NOMO-1 treated with dmso at 0.1 percent for 144 hours (cell line): ENCODE results near the gene RHBDF1.
A peak's percentile ranks its signal among the peaks of the same experiment; 100 is the strongest.

ENCODE experiments used
- DNase-seq: peaks from one replicate; lab custom pipeline; 2025; ENCODE audit not compliant: unreplicated experiment; lab: John Stamatoyannopoulos, UW

Gene RHBDF1

DNA sequence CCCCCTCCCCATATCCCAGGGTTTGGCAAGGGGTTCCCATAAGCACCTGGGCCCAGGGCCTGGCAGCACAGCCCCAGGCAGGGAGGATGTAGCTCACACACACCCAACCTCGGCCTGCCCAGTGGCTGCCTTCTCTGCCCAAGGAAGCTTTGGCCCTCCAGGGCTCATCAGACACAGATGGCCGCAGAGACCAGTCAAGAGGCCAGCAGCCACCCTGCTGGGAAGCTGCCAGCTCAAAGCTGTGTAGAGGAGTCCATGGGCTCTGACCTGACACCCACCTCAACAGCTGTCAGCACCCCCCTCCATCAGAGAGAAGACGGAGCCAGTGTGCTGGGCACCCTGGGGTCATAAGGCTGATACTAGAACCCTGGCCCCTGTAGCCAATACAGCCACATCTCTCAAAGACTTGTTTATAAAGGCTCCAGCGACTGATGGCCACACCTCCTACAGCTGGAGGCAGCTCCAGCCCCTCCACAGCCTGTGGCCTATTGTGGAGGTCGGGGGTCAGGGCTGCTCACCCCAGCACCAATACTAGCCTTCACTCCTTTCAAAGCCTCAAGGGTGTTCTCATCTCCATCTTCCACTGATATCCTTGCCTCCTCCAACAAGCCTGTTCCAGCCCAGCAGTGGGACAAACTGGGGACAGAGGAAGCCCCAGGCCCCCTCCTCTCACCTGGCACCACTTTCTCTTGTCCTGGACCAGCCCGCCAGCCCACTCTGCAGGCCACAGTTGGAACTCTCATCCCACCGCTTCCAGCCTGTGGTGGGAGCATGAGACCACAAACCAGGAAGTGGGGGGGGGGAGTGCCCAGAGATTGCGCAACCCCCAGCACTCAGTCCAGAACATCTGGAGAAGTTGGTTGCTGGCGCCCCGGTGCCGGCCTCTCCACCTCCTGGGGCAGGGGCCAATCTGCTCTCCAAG is 3.4 kb upstream of the RHBDF1 start:
- DNase-seq: peak; percentile 67

DNA sequence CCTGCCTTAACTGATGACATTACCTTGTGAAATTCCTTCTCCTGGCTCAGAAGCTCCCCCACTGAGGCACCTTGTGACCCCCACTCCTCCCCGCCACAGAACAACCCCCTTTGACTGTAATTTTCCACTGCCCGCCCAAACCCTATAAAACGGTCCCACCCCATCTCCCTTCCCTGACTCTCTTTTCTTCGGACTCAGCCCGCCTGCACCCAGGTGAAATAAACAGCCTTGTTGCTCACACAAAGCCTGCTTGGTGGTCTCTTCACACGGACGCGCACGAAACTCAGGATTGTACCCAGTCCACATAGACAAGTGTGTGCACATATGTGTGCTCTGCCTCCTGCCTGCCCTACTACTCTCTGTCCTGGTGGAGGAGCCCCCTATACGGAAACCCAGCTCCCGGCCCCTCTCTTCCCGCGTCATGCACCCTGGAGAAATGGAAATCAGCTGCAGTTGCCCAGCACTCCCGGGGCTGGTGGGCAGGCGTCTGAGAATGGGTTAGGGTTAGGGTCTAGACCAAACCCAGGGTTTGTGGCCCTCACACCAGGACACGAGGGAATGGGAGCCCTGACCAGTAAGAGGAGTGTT is 2.4 kb upstream of the RHBDF1 start:
- DNase-seq: no peak

DNA sequence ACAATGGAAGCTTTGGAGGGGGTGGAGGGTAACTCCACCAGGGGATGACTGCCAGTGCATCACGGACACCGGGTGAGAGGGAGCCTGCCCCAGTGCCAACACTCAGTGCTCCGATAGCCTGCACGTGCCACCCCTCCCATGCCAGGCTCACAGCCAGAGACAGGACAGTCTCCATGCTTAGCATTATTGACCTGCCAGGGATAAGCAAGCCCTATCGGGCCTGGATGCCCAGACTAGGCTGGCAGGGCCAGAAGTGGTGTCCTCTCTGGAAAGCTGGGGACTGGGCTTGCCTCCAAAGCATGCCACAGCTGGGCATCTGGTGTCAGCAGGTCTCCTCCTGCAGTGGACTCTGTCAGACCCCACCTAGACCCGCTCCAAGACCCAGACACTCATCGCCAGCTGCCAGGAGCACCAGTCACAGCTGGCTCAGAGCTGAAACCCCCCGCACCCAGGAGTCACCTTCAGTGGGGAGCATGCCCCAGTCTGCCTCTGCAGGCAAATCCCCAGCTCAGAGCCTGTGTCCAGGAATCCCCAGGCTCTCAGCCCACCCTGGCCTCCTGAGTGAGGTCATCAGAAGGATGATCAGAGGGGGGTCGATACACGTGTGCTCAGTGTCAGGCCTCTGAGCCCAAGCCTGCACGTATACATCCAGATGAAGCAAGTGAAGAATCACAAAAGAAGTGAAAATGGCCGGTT is 1.8 kb upstream of the RHBDF1 start:
- no peak for DNase-seq

DNA sequence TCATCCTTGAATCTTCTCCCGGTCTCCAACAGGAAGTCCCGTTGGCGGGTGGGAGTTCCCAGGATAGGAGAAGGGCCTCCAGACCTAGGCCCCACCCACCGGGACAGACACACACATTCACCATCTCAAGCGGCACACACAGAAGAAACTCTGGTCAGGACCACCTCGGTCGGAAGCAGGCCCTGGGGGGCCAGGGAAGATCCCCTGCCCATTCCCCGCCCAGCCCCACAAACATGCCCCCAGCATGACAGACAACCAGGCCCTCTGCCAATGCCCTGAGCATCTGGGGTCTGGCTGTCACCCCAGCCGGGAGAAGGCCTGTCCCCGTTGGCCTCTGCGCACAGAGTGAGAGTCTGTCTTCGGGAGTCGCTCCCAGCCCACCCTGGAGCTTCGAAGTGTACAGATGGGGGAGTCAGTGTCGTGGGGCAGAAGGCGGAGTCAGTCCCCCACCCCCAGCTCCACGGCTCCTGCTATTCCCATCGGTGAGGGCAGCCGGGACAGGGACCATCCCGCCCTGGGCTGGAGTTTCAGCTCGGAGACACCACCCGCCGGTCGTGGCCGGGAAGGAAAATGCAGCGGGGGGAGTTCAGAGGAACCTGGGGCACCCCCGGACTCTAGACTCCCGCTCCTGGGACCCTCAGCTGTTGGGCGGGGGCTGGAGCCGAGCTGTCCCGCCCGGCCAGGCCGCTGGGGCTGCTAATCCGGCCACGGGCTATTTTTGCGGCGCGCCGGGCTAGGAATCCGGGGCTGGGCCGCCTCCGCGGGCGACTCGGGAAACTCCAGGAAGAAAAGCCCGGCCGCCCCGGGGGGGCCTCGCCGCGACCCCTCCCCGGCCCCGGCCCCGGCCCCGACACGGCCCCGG is 660 bp downstream of the RHBDF1 start:
- no peak for DNase-seq

DNA sequence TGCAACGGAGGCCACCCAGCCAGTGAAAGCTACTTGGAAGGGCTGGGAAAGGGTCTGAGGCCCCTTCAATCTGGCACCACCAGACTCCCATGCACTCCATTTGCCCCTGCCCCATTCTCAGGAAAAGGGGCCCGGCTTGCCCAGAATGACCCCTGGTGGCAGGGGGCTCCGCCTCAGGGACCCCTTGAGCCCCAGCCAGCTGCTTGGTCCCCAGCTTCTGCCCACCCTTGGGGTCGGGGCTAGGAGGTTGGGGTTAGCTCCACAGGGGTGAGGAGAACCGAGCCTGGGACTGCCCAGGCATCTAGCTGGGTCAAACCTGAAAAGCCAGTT is 1.3 kb downstream of the RHBDF1 start:
- DNase-seq: no peak

DNA sequence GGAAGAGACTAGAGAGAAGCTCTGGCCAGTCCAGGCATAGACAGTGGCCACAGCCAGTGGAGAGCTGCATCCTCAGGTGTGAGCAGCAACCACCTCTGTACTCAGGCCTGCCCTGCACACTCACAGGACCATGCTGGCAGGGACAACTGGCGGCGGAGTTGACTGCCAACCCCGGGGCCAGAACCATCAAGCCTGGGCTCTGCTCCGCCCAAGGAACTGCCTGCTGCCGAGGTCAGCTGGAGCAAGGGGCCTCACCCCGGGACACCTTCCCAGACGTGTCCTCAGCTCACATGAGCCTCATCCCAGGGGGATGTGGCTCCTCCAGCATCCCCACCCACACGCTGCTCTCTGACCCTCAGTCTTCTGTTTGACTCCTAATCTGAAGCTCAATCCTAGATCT is 3.2 kb downstream of the RHBDF1 start:
- DNase-seq: no peak

DNA sequence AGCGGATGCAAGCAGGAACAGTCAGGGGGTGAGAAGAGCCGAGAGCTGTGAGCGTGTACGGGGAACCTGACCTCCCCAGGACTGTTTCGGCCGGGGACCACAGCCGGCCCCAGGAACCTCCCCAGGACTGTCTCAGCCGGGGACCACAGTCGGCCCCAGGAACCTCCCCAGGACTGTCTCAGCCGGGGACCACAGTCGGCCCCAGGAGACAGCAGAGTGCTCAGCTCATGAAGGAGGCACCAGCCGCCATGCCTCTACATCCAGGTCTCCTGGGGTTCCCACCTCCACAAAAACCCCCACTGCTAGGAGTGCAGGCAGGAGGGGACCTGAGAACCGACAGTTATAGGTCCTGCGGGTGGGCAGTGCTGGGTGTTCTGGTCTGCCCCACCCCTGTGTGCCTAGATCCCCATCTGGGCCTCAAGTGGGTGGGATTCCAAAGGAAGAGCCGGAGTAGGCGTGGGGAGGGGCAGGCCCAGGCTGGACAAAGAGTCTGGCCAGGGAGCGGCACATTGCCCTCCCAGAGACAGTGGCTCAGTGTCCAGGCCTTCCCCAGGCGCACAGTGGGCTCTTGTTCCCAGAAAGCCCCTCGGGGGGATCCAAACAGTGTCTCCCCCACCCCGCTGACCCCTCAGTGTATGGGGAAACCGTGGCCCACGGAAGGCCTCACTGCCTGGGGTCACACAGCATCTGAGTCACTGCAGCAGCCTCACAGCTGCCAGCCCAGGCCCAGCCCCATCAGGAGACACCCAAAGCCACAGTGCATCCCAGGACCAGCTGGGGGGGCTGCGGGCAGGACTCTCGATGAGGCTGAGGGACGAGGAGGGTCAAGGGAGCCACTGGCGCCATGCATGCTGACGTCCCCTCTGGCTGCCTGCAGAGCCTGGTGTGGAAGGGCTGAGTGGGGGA is 4.3 kb downstream of the RHBDF1 start:
- no peak for DNase-seq

DNA sequence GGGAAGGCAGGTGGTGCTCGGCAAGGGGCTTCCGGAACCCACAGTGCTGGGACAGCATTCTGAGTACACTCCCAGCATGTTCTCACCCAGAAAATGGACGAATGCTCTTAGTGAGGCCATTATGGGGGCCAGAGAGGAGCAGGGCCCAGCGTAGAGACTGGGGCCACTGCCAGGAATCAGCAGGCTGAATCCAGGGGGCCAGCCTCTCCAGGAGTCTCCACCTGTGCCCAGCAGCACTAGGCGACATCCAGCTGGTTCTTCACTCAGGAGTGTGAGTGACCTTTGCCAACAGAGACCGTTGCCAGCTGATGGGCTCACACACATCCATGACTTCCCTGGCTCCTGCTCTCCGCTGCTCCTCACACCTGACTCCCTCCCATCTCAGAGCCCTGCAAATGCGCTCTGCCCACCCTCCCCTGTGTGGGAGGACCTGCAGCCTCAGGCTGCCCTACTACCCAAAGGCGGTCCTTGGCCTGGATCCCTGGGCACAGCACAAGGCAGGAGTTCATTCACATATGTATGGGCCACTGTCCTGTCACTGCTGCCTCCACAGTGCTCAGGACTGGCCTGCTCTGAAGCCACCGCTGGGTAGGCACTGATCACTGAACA is 5.1 kb downstream of the RHBDF1 start:
- DNase-seq: no peak

DNA sequence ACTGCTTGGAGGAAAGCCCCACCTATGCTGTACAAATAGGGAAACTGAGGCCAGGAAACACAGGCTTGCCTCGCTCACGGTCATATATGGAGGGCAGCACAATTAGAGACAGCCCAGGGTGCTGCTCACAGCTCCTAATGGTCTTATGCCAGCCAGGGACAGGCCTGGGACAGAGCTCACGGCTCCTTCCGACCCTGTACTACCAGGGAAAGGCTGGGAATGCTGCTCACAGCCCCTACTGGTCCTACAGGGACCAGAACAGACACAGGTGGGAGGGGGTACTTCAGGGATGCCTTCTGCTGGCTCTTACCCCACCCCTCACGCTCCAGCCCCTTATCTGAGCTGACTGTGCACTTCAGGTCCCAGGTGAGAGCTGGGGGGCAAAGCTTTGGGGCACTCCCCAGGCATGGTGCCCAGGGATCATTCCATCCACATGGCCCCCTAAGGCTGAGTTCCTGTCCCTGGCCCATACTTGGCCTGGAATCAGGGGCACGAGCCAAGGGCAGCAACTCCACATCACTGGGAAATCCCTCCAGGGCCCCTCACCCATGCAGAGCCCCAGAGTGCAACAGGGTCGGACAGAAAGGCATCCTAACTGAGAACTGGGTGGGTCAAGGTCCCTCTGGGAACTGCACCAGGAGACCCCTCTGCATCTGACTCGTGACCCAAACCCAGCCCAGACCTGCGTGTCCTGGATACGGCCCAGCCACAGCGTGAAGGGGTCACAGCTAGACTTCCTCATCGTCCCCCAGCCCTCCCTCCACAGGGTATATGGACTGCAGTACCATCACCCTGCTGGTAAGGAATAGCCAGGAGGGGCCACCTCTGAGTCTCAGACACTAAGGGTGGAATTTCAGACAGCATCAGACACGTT is 5.9 kb downstream of the RHBDF1 start:
- no peak for DNase-seq

DNA sequence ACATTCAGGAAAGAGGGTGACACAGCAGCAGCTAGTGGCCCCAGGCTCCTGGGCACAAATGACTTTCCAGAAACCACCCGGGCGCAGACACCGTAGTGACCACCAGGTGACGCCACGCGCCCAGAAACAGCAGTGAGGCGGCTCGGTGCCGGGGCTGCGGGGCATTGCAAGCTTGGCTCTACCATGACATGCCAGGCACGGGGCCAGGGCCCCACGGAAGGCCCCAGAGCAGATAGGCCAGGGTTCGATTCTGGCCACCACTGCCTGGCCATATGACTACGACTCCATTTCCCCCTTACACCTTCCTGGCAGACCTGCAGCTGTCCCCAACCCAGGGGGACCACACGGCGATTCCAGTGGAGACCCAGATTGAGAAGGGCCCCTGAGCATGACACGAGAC is 6.7 kb downstream of the RHBDF1 start:
- DNase-seq: peak; percentile 52

DNA sequence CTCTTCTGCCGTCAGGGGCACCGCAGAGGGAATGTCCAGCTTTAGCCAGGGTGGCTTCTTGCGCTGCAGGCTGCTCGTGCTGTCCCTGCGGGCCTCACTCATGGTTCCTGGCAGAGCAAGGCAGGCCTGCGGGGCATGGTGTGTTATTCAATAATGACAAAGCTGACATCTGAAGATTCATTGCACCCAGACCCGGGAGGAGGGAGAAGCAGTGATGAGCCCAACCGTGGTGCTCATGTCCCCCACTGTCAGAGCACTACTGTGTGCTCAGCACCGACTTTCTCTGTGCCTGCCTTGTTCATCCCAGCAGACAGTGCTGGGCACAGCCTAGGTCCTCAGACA is 7.5 kb downstream of the RHBDF1 start:
- DNase-seq: no peak

DNA sequence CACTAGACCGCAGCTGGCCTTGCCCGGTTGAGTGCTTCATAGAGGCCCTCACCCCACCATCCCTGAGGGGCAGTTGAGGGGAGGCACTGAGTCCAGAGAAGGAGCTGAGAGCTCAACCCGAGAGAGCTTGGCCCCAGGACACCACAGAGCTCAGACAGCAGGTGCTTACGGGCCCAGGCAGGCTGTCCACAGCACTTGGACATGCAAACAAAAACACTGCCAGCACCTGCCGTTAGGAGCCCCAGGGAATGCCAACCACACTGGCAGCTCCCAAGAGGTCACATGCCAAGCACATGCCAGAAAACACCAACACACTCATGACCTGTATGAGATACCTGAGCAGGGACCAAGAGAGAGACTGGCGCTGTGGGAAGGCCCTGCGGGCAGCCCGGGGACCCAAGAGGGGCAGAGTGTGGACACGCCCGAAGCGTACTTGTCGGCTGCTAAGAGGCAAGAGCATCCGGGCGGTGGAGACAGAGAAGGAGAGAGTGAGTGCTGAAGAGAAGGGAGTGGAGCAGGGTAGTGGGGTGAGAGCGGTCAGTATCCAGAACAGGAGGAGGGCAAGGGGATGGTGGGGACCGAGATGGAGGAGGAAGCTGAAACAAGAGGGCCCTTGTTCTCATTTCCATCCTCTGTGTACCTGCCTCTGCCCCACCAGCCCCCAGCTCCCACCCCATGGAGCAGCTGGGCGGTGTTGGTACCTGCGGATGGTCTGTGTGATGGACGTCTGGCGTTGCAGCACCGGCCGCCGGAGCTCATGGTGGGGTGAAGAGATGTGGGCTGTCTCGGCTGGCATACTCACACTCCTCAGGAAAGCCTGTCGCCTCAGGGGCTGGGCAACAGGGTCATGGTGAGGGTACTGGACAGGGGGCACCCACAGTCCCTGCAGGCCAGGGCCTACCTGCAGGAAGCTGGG is 8.2 kb downstream of the RHBDF1 start:
- DNase-seq: no peak

DNA sequence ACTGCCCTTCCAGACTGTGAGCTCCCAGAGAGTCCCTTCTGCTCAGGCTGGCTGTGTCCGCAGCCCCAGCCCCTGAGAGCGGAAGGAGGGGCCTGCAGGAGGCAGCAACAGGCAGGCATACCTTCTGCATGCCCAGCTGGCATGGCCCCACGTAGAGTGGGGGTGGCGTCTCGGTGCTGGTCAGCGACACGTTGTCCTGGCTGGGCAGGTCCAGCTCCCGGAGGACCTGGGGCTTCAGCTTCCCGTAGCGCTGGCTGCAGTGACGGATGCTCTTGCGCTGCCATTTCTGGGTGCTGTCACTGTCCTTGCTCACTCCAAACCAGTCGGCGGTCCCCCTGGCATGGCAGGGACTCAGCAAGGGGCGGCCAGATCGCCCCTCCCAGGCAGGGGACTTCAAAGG is 9.0 kb downstream of the RHBDF1 start:
- DNase-seq: no peak

DNA sequence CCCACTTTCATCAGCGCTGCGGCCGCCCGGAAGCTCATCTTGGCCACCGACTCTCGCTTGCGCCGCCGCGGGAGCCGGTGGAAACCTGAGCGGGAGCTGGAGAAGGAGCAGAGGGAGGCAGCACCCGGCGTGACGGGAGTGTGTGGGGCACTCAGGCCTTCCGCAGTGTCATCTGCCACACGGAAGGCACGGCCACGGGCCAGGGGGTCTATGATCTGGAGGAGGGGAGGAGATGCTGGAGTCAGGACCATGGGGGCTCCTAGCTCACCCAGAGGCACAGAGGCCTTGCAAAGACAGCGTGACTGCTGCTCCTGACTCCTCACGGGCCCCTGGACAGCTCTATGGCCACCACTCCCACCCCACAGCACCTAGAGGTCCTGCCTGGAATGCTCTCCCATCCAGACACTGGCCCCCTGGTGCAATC is 9.5 kb downstream of the RHBDF1 start:
- DNase-seq: no peak

DNA sequence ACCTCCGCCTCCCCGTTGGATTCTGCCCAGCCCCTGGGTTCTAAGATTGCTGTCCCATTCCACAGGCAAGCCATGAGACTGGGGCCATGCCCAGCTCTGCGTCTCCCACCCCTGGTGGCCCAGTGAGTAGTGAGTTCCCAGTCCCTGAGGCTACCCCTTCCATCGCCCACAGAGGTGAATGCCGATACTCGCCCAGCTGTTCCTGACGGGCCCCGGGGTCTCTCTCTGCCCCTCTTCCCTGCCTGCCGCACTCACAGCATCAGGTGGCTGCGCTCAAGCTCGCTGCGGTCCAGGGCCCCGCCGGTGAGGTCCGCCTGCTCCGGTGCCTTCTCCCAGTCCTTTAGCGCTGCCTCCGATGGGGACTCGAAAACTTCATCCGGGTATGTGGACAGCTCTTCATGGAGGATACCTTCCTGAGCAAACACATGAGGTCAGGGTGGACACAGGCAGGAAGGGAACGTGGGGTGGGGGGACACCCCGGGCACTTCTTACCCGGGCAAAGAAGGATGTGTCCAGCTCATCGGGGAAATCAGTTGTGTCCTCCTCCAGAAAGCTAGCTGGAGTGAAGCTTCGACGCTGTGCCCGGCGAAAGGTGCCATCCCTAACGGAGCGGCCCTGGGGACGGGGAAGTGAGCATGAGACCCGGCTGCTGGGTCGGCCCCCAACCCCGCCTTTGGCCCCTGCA is 10.0 kb downstream of the RHBDF1 start:
- no peak for DNase-seq

DNA sequence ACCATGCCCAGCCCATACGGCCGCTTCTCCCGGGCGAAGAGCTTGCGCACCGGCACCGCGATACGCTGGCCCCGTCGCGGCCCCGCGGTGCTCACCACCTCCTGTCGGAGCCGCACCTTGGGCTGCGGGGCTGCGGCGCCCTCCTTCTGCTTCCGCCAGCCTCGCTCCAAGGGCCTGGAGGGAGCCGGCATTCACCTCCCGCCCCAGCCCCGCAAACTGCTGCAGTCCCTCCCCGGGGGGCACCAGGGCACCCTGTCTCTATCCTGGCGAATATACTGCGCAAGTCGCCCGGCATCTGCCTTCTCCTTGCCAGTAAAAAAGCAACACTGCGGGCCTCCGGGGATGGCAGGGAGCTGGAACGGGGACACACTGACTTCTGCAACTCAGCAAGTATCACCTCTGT is 10.6 kb downstream of the RHBDF1 start:
- no peak for DNase-seq
